GM19023 (cell line): ENCODE measurements around the gene LTO1.

Source experiments
- ATAC-seq: cut with Tn5 transposase; IDR thresholded peaks from one replicate; pipeline ENCODE4 v1.9.1; 2021; ENCODE audit warnings: mild to moderate bottlenecking, moderate library complexity; ENCODE audit not compliant: unreplicated experiment

Gene LTO1

DNA sequence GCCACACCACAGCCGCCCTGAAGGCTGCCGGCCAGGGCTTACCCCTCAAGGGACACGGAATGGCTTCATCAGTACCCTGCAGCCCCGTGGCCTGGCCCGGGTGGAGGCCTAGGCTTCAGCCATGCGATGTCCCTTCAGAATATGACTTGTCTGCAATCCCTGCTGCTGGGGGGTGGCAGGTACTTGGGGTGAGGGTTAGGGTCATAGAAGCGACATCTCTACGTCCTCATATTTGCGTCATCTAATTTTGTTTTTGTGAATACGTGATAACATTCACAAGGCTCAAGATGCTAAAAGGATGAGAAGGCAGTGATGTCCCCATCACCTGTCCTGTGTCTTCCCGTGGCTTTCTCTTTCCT is 27.8 kb downstream of the LTO1 start:
- no peak for ATAC-seq

DNA sequence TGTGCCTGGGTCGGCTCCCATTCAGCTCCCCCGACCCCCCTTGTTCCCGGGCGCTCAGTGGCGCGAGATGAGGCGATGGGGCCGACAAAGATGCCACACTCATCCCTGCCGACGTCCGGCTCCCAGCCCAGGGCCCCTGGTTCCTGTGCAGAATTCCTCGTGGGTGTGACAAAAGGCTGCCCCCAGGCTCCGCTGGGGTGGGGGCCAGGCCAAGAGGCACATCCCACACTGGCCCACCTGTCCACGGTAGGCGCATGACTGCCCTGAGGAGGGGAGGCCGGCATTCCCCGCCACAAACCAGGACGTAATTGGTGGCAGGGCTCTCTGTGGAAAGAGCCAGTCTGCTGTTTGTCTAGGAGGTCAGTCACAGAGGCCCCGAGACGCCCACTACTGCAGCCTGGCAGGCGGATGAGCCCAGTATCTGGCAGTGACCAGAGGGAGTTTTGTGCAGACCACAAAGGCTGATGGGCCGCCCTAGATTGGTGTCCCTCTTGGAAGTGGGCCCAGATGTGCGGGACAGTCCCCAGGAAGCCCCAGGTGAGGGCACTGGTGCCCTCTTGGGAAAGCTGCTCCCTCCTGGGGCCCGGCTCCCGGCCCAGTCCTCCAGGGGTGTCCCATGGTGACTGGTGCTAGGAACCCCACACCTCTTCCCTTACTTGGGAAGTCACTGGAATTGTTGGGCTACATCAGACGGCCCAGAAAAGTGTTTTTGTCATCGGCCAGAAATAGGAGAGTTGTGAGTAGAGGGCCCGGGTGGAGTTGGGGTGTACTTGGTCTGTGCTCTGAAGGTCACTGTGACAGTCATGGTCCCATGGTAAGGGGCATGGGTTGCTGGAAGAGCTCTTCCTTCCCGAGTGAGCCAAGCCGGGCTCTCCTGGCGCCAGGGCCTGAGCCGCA is 28.4 kb downstream of the LTO1 start:
- no peak for ATAC-seq

DNA sequence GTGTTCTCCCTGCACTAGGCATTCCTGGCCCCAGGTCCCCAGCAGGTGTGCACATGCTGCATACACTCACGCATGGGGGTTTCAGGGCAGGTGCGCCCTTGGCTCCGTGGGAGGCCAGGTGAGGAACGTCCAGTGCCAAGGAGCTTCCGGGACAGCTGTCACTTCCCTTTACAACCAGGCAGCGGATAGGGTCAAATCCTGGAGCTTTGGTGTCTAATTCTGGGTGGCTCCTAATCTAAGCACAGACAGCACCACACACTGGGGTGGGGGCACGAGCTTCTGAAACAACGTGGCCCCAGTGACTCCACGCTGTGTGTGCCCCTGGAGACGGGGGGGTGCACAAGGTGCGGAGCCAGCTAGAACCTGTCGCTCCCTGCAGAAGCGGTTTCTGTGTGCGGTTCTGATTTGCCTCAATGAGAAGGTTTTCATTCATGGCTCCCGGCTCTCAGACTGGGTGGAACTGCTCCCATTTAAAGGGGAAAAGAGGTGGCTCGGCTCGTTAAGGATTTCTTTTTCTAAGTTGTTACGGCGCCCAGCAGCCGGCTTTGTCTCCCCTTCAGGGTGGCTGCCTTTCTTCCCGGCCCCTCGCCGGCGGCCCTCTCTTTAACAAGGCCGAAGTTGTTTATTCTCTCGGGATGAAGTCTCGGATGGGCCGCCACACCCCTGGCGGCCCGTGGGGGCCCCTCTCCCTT is 29.2 kb downstream of the LTO1 start:
- no peak for ATAC-seq

DNA sequence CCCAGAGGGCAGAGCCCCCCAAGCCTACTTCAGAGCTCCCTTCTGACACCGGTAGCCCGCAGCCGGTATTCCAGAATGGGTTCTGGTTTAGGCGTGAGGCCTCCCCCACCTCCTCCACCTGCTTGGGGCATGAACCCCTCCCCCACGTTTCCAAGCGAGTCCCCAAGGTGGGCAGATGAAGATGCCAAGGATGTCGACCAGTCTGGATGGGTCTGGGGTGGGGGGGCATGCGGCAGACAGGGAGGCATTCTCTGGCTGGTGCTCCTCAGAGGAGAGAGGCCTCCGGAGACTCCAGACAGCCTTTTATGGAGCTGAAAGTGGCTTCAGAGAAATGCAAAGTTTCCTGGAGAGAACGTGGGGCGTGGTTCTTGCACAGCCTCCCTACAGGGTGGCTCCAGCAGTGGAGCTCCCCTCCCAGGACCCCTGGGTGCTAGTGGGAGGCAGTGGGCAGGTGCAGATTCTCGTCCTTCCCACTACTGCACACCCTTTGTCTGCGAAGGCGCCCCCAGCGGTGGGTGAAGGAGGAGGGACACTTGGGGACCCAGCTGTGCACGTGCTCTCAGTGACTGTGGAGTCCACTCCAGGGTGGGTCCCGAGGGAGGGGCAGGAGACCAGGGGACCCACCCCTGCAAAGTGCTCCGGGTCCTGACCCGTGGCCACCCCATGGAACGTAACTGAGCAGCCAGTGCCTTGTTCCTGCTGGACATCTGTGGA is 30.0 kb downstream of the LTO1 start:
- ATAC-seq, result no peak

GRCh38 chr11:69644071-69644961 is 30.8 kb downstream of the LTO1 start:
- no peak for ATAC-seq

DNA sequence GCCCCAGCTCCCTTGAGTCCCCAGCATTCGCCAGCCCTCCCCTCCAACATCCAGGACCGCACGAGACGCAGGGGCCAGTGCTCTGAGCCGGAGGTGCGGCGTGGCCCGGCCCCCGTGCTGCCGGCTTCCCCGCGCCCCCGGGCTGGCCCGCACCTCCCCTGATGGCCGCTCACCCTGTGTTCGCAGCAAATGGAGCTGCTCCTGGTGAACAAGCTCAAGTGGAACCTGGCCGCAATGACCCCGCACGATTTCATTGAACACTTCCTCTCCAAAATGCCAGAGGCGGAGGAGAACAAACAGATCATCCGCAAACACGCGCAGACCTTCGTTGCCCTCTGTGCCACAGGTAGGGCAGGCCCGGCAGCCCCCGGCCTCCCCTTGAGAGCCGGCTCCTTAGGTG is 31.5 kb downstream of the LTO1 start:
- no peak for ATAC-seq

- ATAC-seq, result no peak
Observed at GRCh38 chr11:69642913-69643632, 32.1 kb downstream of the LTO1 start.

DNA sequence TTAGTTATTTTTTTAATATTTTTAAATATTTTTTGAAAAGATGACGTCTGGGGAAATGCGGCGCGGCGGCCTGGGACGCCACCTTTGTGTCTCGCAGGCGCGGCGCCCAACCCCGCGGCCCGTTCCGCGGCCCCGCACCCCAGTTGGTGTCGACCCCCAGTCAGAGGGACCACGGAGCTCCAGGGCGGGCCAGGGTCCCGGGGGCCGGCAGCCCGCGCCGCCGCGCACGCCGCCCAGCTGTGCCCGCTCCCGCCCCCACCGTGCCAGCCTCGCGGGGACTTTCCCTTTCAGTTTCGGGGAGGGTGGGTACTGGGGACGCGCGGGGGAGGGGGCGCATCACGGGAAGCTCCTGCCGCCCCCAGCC is 32.6 kb downstream of the LTO1 start:
- no peak for ATAC-seq

DNA sequence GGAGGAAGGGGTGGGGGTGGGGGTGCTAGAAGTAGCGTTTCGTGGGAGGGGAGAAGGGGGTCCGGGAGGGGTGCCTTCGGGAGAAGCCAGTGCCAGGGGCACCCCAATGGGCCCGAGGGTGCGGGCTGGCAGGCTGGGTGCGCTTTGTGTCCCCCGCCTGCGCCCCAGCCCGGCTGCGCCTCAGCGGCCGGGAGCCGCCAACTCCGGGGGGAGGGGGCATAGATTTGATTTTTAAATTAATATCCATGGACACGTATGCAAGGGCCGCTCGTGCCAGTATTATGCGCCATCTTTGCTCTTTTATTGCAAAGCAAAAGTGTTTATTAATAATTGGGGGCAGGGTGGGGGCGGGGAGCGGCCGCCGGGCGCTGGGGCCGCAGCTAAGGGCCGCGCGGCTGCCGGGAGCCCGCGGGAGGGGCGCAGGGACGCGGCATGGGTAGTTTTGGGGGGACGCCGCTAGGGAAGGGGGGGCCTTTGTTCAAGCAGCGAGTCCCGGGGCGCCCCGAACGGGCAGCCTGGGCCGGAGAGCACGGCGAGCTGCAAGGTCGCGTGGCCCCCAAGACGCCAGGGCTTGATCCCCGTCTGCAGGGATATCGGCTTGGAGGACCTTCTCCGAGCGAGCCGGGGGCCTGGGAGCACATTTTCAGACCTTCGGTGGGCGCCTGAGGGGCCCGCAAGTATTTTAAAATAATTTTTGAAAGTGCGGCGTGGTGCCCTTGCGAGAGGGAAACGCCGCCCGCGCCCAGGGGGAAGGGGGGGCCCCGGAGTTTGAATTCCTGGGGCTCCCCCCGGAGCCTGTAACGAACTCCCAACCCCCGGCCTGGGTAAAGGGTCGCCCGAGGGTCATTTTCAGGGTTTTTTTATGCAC is 33.2 kb downstream of the LTO1 start:
- ATAC-seq, result no peak

DNA sequence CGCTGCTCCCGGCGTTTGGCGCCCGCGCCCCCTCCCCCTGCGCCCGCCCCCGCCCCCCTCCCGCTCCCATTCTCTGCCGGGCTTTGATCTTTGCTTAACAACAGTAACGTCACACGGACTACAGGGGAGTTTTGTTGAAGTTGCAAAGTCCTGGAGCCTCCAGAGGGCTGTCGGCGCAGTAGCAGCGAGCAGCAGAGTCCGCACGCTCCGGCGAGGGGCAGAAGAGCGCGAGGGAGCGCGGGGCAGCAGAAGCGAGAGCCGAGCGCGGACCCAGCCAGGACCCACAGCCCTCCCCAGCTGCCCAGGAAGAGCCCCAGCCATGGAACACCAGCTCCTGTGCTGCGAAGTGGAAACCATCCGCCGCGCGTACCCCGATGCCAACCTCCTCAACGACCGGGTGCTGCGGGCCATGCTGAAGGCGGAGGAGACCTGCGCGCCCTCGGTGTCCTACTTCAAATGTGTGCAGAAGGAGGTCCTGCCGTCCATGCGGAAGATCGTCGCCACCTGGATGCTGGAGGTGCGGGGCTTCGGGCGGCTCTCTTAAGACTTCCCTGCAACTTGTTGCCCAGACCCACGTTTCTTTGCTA is 34.1 kb downstream of the LTO1 start, which contains the start of gene CCND1:
TSS of gene CCND1 (plus strand) at position 162 of the 587 bp plus-strand sequence. CDS start at position 320, 158 bp downstream.
- no peak for ATAC-seq

GRCh38 chr11:69640260-69640994 is 34.7 kb downstream of the LTO1 start:
- no peak for ATAC-seq

DNA sequence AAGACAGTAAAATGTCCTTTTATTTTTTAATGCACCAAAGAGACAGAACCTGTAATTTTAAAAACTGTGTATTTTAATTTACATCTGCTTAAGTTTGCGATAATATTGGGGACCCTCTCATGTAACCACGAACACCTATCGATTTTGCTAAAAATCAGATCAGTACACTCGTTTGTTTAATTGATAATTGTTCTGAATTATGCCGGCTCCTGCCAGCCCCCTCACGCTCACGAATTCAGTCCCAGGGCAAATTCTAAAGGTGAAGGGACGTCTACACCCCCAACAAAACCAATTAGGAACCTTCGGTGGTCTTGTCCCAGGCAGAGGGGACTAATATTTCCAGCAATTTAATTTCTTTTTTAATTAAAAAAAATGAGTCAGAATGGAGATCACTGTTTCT is 35.3 kb downstream of the LTO1 start:
- ATAC-seq, result no peak

DNA sequence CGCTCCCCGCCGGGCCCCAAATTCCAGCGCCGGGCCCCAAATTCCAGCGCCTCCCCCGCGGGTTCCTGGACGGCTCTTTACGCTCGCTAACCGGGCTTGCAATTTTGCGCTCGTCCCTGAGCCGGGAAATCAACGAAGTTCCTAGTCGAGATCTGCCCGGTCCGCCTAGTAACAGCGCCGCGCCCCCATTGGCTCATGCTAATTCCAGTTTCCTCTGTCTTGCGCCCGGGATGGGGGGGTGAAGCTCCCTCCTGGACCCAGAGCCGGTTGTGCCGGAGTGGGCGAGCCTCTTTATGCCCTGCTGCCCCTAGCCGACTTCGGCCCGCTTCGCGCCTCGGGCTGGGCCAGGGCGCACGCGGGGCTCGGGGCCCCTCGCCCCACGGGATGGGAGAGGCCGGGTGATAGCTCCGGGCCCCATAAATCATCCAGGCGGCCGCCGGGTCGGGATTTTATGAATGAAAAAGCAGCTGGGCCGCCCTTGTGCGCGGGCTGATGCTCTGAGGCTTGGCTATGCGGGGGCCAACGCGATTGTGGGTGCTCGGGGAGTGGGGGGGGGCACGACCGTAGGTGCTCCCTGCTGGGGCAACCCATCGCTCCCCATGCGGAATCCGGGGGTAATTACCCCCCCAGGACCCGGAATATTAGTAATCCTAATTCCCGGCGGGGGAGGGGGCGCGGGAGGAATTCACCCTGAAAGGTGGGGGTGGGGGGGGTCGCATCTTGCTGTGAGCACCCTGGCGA is 36.0 kb downstream of the LTO1 start:
- no peak for ATAC-seq

- ATAC-seq, result no peak
Observed at GRCh38 chr11:69637941-69638871, 36.9 kb downstream of the LTO1 start.

DNA sequence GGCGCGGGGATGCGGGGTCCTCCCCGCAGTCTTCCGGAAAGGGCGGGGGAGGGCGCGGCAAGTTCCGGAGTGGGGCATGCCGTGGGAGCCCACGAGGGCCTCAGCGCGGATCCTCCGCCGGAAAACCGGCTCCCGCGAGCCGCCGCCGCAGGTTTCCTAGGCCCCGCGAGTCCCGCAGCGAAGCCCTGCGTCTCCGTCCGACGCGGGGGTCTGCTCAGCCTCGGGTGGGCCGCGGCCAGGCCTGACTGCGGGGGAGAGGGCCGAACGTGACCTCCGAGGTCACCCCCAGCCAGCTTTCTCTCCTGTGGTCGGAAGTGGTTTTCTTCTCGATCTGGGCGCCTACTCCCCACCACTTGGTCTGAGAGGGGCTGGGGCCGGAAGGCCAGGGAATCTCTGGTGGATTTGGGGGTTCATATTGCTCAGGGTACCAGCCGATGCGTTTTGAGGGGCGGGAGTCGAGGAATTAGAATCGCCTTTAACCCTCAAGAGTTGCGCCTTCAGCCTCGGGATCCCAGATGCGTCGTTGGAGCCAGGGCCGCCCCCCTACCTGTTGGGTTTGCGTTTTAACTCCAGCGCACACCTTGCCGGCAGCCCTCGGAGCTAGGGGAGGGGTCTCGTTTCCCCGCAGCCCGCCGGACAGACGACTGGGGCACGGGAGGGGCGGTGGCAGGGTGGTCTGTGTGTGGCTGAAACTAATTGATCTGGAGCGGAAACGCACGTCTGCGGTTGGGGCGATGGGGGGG is 37.8 kb downstream of the LTO1 start:
- ATAC-seq, result no peak
